Activated CD4-positive, CD25-positive, alpha-beta regulatory T cell treated with anti-CD3 and anti-CD28 coated beads, Interleukin-2, amount 50 U/mL, for 72 hours (primary cell): ENCODE measurements around the gene CD209.

Experiments used
- DNase-seq: peaks from one replicate; pipeline ENCODE4 v3.0.0; 2021

The CD209 gene

DNA sequence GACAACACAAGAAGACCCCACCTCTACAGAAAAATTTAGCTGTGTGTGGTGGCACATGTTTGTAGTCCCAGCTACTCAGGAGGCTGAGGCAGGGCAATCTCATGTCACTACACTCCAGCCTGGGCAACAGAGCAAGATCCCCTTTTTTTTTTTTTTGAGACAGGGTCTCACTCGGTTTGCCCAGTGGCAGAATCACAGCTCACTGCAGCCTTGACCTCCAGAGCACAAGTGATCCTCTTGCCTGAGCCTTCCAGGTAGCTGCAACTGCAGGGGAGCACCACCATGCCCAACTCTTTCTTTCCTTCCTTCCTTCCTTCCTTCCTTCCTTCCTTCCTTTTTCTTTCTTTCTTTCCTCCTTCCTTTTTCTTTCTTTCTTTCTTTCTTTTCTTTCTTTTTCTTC lies 11.2 kb downstream of the CD209 start:
- DNase-seq, result no peak

DNA sequence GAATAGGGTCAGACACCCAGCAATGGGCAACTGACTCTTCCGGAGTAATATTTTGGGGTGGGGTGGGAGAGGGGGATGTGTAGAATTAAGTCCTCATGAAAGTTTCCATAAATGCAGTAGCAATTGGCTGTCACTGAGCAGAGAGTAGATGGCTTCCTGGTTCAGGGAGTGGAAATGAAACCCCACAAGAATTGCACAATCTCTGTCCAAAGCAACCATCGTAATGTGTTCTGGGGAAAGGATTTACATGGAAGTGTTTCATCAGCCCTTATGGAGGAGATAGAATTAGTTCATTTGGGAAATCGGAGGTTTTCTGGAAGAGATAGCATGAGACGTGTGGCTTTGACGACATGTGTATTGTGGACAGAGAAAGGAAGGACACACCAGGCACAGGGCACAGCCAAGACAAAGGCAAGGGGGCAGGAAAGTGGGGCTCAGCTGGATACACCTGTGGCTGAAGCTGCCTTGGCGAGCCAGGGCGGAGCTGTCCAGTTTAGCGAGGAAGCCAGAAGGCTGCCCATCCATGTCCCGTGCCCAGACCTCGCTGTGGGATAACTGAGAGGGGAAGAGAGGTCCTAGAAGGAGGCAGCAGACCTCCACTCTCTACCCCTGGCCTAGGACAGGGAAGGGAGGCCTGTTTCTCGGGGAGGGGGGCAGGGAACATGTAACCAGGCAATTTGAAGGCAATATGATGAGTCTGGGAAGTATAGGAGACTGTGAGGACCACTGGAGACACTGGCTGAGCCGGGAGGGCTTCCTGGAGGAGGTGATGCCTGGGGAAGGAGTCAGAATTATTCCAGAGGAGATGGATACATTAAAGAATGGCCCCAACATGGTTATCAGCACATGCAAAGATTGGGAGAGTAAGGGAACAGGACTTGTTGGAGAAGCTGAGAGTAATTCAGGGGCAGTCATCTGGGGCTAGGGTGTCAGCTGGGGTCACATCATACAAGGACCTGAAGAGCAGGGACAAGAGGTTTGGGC lies 12.8 kb downstream of the CD209 start:
- no peak for DNase-seq

DNA sequence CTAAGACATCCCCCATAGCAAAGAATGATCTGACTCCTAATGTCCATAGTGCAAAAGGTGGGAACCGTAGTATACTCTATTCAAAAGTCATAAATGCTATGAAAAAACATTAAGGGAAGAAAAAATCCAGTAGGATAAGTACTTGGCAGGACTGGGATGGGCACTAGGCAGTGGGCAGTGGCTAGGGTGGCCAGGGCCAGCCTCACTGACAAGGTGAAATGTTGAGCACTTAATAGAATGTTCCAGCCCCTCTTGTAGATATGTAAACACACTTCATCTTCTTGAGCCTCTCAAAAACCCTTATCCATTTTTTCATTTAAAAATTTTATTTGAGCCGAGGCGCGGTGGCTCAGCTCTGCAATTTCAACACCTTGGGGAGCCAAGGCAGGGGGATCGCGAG lies 14.0 kb downstream of the CD209 start:
- no peak for DNase-seq

DNA sequence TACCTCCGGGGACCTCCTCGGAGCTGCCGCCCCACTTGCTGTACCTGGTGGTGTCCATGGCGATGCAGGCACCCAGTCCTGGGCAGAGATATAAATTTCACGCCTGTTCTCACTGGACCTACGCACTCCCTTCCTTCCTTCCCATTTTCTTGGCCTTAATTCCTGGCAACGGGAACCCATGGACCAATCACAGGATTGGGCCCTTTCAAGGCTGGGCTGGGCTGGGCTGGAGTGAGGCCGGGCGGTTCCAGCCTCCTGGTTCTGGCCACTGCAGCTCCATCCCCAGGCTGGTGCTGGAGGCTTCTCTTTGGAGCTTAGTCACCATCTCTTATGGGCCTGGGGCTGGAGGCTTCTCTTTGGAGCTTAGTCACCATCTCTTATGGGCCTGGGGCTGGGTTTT lies 15.3 kb downstream of the CD209 start, which contains the start of gene CLEC4G:
Gene CLEC4G (minus strand): TSS at position 66 of the 400 bp plus-strand sequence. CDS start 8 bp downstream, at position 58.
- no peak for DNase-seq

GRCh38 chr19:7731615-7732014 lies 15.7 kb downstream of the CD209 start:
- DNase-seq, result no peak

GRCh38 chr19:7731218-7731595 lies 16.1 kb downstream of the CD209 start:
- no peak for DNase-seq

GRCh38 chr19:7730286-7731217 lies 16.8 kb downstream of the CD209 start:
- DNase-seq, result no peak

DNA sequence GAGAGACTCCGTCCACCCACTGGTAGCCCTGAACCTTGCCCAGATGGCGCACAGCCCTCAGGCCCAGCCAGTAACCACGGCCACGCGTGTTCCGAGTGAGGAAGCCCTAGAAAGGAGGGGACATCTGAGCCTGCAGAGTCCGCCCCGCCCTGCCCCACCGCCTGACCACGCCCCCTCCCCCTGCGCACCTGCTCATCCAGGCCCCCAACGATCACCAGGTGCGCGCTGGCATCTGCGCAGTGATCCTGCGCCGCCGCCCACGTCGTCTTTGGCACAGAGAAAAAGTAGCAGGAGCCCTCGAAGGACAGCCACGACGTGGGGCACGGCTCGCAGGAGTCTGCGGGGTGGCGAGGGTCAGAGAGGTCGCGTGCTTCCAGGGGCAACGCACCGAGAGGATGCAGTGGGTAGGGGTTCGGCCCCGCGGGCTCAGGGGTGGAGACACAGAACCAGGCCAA lies 17.5 kb downstream of the CD209 start:
- no peak for DNase-seq

GRCh38 chr19:7729211-7729610 lies 18.1 kb downstream of the CD209 start:
- DNase-seq, result no peak

DNA sequence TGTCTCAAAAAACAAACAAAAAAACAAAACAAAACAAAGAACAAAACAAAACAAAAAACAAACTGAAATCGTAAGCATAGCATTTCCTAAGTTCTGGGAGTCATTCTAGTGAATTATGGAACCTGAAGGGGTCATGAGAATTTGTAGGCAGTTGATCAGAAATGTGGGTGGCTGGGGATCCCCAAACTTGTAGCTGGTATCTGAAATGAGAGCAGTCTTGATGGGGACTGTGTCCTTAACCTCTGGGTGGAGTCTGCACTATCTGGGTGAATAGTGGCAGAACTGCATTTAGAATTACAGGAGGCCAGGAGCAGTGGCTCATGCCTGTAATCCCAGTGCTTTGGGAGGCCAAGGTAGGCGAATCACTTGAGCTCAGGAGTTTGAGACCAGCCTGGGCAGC lies 21.5 kb downstream of the CD209 start:
- no peak for DNase-seq

GRCh38 chr19:7722231-7722651 lies 25.1 kb downstream of the CD209 start:
- DNase-seq, result no peak

GRCh38 chr19:7720351-7720750 lies 27.0 kb downstream of the CD209 start:
- DNase-seq, result no peak

GRCh38 chr19:7718668-7719067 lies 28.7 kb downstream of the CD209 start:
- DNase-seq, result no peak

DNA sequence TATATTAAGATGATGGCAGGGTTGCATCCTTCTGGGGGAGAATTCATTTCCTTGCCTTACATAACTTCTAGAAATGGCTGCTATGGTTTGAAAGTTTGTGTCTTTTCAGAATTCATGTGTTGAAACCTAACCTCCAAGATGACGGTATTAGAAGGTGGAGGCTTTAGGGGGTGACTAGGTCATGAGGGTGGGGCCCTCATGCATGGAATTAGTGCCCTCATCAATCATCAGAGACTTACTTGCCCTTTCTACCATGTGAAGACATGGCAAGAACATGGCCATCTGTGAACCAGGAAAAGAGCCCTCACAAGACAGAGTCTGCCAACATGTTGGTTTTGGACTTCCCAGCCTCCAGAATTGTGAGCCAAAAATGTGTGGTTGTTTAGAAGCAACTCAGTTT lies 30.6 kb downstream of the CD209 start:
- no peak for DNase-seq

- no peak for DNase-seq
These were observed 31.7 kb downstream of the CD209 start for GRCh38 chr19:7715671-7716070.

- DNase-seq, result no peak
These were observed 36.7 kb downstream of the CD209 start for GRCh38 chr19:7710616-7711015.

DNA sequence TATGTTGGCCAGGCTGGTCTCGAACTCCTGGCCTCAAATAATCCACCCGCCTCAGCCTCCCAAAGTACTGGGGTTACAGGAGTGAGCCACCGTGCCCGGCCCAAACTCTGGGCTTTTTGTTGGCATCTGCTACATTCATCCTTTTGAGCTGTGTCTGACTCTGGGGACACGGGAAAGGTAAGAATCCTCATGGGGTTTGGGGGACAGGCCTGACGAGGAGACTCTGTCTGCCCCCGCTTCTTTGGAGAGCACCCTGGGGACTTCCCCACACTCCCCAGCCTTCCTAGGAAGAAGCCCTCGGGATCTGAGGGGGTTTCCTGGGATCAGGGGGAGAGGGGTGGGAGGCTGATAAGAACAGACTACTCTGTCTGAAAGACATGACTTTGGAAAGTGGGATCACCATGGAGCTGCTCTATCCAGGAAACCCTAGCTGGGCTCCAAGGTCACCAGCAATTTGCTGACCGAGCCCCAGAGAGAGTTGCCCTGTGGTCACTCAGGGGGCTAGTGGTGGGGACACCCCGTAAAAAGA lies 37.3 kb downstream of the CD209 start:
- no peak for DNase-seq

DNA sequence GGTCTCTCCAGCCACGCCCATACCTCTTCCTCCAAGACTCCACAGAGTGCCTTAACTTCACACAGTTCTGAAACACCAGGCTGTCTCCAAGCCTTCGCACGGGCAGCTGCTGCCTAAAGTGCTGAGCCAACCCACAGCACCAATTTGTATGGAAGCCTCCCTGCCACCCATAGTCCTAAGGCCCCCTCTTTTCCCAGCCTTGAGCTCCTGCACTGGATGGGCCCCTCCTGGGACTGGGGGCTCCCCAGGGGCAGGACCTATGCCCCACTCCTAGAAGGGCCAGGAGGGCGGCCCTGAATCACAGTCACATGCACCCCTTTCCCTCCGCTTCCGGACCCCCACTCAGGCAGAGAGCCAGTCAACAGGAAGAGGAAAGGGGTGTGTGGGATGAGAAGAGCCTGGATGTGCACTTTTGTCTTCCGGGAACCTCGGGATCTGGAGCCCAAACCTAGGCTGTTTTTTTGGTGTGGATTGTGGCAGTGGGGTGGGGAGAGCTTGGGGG lies 40.3 kb downstream of the CD209 start:
- no peak for DNase-seq

- no peak for DNase-seq
These were observed 41.0 kb downstream of the CD209 start for GRCh38 chr19:7706188-7706954.

- DNase-seq, result peak; percentile 67
These were observed 41.7 kb downstream of the CD209 start for GRCh38 chr19:7705387-7706187.
